Panc1 (cell line): ENCODE data around the gene MYH7.

Experiments
- CTCF ChIP-seq: fragments of 450-650 bp; IDR thresholded peaks from 2 replicates; pipeline ENCODE4 v1.5.1; 2017; ENCODE audit warnings: mild to moderate bottlenecking
- POLR2AphosphoS5 ChIP-seq: IDR thresholded peaks from 2 replicates; pipeline ENCODE4 v1.6.1; 2012; ENCODE audit warnings: mild to moderate bottlenecking, low read depth, low read length, moderate library complexity
- REST ChIP-seq, 2 experiments: IDR thresholded peaks; 2 replicates each; pipeline ENCODE4 v1.6.1; 2011 to 2012; ENCODE audit warnings: low read depth in 2 of 2, control low read depth in 1 of 2, low read length in 1 of 2, mild to moderate bottlenecking in 1 of 2, moderate library complexity in 1 of 2; ENCODE audit not compliant: insufficient read depth in 1 of 2
- SIN3A ChIP-seq: IDR thresholded peaks from 2 replicates; pipeline ENCODE4 v1.6.1; 2012; ENCODE audit warnings: low read depth, mild to moderate bottlenecking, low read length, moderate library complexity, borderline replicate concordance; ENCODE audit not compliant: insufficient read depth
- TCF7L2 ChIP-seq: IDR thresholded peaks from 2 replicates; pipeline ENCODE4 v1.6.1; 2011; ENCODE audit warnings: mild to moderate bottlenecking, low read depth, low read length, inconsistent platforms

GRCh38 chr14:23442721-23443356 is 7.4 kb upstream of the MYH7 start:
- TF ChIP-seq CTCF, result no peak
- TF ChIP-seq POLR2AphosphoS5, result no peak
- no peak for TF ChIP-seq SIN3A
- TF ChIP-seq TCF7L2, result no peak
- no peak for TF ChIP-seq REST (IDR thresholded peaks at IDR 0.05; ENCODE audit: insufficient read depth in 1 of 2, low read depth in 2 of 2, low read length in 1 of 2)
